HG03045 (cell line): ENCODE results near the gene HINT1.
A peak's percentile ranks its signal among the peaks of the same experiment; 100 is the strongest.
"Not testable (repeated sequence)": the region's sequence is repeated elsewhere in the genome, so short reads cannot be mapped to it uniquely, and the experiment has no call there.

Experiments
- ATAC-seq: cut with Tn5 transposase; IDR thresholded peaks from one replicate; pipeline ENCODE4 v1.9.1; 2021; ENCODE audit warnings: mild to moderate bottlenecking, moderate library complexity; ENCODE audit not compliant: unreplicated experiment

The HINT1 gene

GRCh38 chr5:131165119-131165727, at the start of gene HINT1:
TSS of gene HINT1 (minus strand) at chr5:131165256. CDS start at chr5:131165205, 51 bp downstream.
- ATAC-seq: peak; percentile 83

- no peak for ATAC-seq
Observed at GRCh38 chr5:131214609-131215227, 49.7 kb upstream of the HINT1 start.

DNA sequence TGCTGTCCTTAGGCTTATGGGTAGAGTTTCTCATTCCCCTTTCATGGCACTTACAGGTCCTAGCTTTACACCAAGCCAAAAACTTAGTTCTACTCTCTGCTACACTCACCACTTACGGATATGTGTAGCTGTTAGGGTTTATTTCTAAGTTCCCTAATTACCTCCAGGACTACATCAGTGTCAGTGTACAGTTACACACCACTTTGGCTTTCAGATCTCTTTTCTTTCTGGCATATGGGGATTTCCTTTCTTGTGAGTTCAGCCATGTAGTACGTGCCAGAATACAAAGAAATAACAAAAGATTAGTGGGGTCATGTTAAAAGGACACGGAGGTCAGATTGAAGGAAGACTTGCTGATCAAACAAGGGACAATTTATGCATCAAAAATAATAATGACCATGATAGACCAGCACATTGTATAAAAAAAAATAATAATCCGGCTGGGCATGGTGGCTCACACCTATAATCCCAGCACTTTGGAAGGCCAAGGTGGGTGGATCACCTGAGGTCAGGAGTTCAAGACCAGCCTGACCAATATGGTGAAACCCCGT, 47.5 kb upstream of the HINT1 start:
- peak; percentile 45 for ATAC-seq

- ATAC-seq: no peak
Observed at GRCh38 chr5:131211669-131212068, 46.6 kb upstream of the HINT1 start.

DNA sequence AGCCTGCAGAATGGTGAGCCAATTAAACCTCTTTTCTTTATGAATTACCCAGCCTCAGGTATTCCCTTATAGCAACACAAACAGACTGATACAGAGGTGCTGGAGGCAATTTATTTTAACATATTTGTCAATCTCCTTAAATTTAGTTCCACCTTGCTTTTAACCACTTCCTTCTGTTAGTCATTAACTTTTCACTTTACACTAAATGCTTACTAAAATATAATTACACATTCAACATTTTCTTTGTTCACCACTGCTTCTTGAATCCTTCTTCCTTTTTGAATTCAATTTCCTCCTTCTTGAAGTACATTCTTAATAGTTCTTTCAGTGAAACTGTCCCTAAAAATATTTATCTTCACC, 45.1 kb upstream of the HINT1 start:
- ATAC-seq: no peak

GRCh38 chr5:131209506-131210150, 44.6 kb upstream of the HINT1 start:
- ATAC-seq: peak; percentile 83

GRCh38 chr5:131209175-131209505, 44.1 kb upstream of the HINT1 start:
- no peak for ATAC-seq

DNA sequence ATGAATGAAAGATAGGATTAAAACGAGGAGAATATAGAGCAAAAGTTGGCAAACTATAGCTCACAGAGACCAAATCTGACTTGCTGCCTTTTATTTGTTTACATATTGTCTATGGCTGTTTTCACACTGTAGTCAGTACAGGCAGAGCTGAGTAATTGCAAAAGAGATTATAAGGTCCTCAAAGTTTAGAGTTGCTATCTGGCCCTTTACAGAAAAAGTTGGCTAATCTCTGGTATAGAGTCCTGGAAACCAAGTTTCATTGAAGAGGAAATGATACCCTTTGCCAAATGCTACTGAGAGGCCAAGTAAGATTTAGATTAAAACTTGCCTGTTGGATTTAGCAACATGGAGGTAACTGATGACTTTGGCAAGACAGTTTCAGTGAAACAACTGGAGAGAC, 41.7 kb upstream of the HINT1 start:
- no peak for ATAC-seq

GRCh38 chr5:131206061-131206460, 41.0 kb upstream of the HINT1 start:
- no peak for ATAC-seq

DNA sequence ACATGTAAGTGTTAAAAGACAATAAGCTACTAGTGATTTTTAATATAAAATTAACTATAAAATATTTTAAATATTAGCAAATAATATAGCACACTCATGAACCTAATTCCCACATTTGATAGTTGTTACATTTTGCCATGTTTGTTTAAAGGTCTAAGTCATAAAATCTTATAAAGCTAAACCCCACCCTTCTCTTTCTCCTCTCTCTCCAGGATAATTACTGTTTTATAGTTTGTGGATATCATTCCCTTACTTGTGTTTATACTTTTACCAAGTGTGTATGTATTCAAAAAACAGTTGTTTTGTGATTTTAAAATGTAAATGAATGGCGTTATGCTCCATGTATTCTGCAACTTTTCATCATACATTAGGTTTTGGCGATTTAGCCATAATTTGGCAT, 39.9 kb upstream of the HINT1 start:
- no peak for ATAC-seq

GRCh38 chr5:131200560-131200959, 35.5 kb upstream of the HINT1 start:
- ATAC-seq: no peak

DNA sequence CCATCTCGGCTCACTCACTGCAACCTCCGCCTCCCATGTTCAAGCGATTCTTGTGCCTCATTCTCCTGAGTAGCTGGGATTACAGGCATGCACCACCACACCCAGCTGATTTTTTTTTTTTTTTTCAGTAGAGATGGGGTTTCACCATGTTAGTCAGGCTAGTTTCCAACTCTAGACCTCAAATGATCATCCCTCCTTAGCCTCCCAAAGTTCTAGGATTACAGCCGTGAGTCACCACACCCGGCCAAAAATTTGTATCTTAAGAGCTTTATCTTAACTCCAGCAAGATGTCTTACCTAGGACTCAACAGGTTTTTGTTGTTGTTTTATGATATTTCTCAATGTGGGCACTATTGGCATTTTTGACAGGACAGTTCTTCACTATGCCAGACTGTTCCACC, 33.6 kb upstream of the HINT1 start:
- ATAC-seq: no peak

- ATAC-seq: no peak
Observed at GRCh38 chr5:131196331-131196730, 31.3 kb upstream of the HINT1 start.

- ATAC-seq: no peak
Observed at GRCh38 chr5:131195696-131196095, 30.6 kb upstream of the HINT1 start.

GRCh38 chr5:131194725-131195124, 29.7 kb upstream of the HINT1 start:
- ATAC-seq: no peak

DNA sequence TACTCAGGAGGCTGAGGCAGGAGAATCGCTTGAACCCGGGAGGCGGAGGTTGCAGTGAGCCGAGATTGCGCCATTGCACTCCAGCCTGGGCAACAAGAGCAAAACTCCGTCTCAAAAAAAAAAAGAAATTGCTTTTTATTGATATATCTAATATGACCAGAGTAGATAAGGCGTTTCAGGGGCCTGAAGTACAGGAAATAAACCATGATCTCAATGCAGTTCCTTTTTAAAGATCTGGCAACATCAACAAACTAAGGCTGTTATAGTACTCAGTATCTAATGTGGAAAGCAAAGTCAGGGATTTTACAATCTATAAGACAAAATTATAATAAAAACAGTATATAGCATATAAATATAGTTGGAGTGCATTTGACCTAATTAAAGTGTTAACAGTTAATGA, 28.8 kb upstream of the HINT1 start:
- ATAC-seq: not testable (repeated sequence)

DNA sequence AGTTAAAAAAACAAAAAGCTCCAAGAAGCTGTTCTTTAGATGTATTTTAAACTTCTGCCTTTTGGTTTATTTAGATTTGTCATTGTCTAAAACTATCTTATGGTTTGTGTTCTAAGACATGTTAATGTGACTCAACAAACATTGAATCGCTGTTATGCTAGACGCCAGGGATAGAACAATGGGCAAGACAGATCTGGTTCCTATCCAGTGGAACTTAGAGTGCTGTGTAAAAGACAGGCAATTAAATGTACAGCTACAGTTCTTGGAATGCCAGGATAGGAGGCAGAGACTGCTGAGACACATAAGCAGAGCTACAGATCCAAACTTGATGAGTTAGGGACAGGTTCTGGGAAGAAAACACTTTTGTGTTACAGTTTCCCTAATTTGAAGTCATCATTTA, 28.1 kb upstream of the HINT1 start:
- no peak for ATAC-seq

- ATAC-seq: no peak
Observed at GRCh38 chr5:131186561-131187256, 21.7 kb upstream of the HINT1 start.

- no peak for ATAC-seq
Observed at GRCh38 chr5:131185523-131186104, 20.6 kb upstream of the HINT1 start.

DNA sequence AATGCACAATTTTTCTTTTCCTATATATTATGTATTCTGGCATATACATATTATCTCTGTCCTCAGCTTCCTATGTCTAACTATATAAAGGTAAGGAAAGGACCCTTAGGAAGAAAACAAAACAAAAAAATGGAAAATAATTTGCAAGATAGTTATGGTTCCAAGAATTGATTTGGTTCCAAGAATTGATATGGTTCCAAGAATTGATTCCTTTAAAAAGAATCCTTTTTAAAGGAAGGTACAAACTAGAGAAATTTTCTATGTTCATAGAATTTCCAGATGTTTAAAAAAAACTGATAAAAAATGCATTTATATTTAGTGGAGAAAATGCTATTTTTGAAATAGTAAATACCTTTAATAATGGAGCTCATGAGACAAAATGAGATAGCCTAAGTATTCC, 17.8 kb upstream of the HINT1 start:
- no peak for ATAC-seq

- ATAC-seq: no peak
Observed at GRCh38 chr5:131180407-131180806, 15.4 kb upstream of the HINT1 start.
